Spleen (tissue), 11 donors: ENCODE data around the gene SORCS2. TPM values are rescaled to one million over a fixed set of nuclear protein-coding genes. Genes with fewer than 3 reads are reported as not detected.

Experiments
- DNase-seq: peaks from one replicate; pipeline ENCODE4 v3.0.0-alpha.2; 2020
- H3K27ac ChIP-seq, 8 donors: fragments of 200-600 bp; sonication (generic) in 7 of 8; 1 replicate in 4 of 8; 2 replicates in 4 of 8; pipeline versions ENCODE4 v1.5.0 to v1.8.0; 2016 to 2021; ENCODE audit warnings: inconsistent platforms in 4 of 8, mild to moderate bottlenecking in 4 of 8, moderate library complexity in 1 of 8
- H3K27me3 ChIP-seq, 7 donors: fragments of 200-600 bp; sonication (generic) in 6 of 7; replicated peaks in 1 of 7; 1 replicate in 4 of 7; 2 replicates in 3 of 7; pipeline versions ENCODE4 v1.5.0 to v1.8.0; 2016 to 2021; ENCODE audit warnings: inconsistent platforms in 3 of 7, mild to moderate bottlenecking in 1 of 7
- H3K36me3 ChIP-seq, 6 donors: fragments of 200-600 bp; sonication (generic) in 5 of 6; 1 replicate in 4 of 6; 2 replicates in 2 of 6; pipeline versions ENCODE4 v1.5.0 to v1.8.0; 2016 to 2021; ENCODE audit warnings: inconsistent platforms in 2 of 6
- H3K4me1 ChIP-seq, 6 donors: fragments of 200-600 bp; sonication (generic) in 5 of 6; 1 replicate in 3 of 6; 2 replicates in 3 of 6; pipeline versions ENCODE4 v1.5.0 to v1.8.0; 2016 to 2021; ENCODE audit warnings: inconsistent platforms in 3 of 6
- H3K4me3 ChIP-seq, 8 donors: fragments of 200-600 bp; sonication (generic) in 7 of 8; 1 replicate in 4 of 8; 2 replicates in 4 of 8; pipeline versions ENCODE4 v1.5.0 to v1.8.0; 2016 to 2021; ENCODE audit warnings: inconsistent platforms in 4 of 8, mild to moderate bottlenecking in 4 of 8, moderate library complexity in 2 of 8
- H3K9me3 ChIP-seq, 8 donors: fragments of 200-600 bp; sonication (generic) in 7 of 8; 1 replicate in 4 of 8; 2 replicates in 4 of 8; pipeline versions ENCODE4 v1.5.0 to v1.8.0; 2016 to 2021; ENCODE audit warnings: inconsistent platforms in 4 of 8
- CTCF ChIP-seq, 11 experiments: fragments of 200-600 bp in 7 of 11; fragments of 450-650 bp in 4 of 11; sonication (generic) in 4 of 11; IDR thresholded peaks in 8 of 11; conservative IDR thresholded peaks in 3 of 11; 1 replicate in 7 of 11; 2 replicates in 4 of 11; pipeline versions ENCODE4 v1.4.0 to v1.8.0; 2016 to 2021; ENCODE audit warnings: antibody characterized with exemption in 11 of 11, inconsistent platforms in 4 of 11, mild to moderate bottlenecking in 1 of 11
- POLR2A ChIP-seq, 3 donors: fragments of 450-650 bp; IDR thresholded peaks; one replicate each; pipeline ENCODE4 v1.5.1; 2017; ENCODE audit warnings: antibody characterized with exemption in 3 of 3, mild to moderate bottlenecking in 1 of 3
- POLR2AphosphoS5 ChIP-seq, 3 donors: sonication (generic); formaldehyde crosslinking; IDR thresholded peaks; one replicate each; pipeline ENCODE4 v1.5.1; 2017; ENCODE audit warnings: antibody characterized with exemption in 3 of 3
- WGBS, 5 donors: extraction: QIAGEN DNeasy Blood & Tissue Kit in 3 of 5; methylation state at CpG; one replicate each; pipeline versions ENCODE4 v1.1.5 to v1.1.7; 2013 to 2018; 5-methylcytosine and 5-hydroxymethylcytosine counted together
- intact Hi-C: fragments of 100-400 bp; cut with DNase I; formaldehyde crosslinking; loops from one replicate; pipeline ENCODE4 v1.15.0; 2023; ENCODE audit warnings: low total_unique reads
- polyA plus RNA-seq, 3 donors: library from polyadenylated mRNA; stranded (reverse); fragments of 200-250 nt; gene quantifications; one replicate each; pipeline ENCODE4 v1.2.1, GENCODE V29; 2013
- total RNA-seq, 7 donors: library from RNA; depleted of rRNA in 3 of 7; stranded (reverse); fragments of >200 nt in 3 of 7; fragmentation: NEBNext Ultra II Directional in 4 of 7; extraction: Animal tissue kit (Norgen Biotek cat#: 25700) in 4 of 7; gene quantifications; one replicate each; pipeline versions ENCODE4 v1.1.0 to v1.2.1, GENCODE V29; 2016 to 2021
- donor health status: healthy with polysubstance abuse.
- donor health status: DM: no; HTN: no; CAD: no; lungs with moderate emphysema.
- donor health status: DM: no; HTN: no; CAD: no.
- donor health status: Bipolar disorder and iron deficiency.
- donor health status: healthy.
- donor health status: DM: no; HTN: no; CAD: no.
- donor health status: DM: yes; HTN: yes; CAD: no.

The SORCS2 gene
- total and polyA plus RNA-seq, 10 donors = 0.33 to 1.6 (median 0.60) TPM

- H3K4me3 ChIP-seq = no peak overlapping the region
- intact Hi-C loops = no loop called here
- H3K9me3 ChIP-seq = no peaks in the 10 kb centered on the region
- peak overlapping the region in 3 of 8 donors; percentile 40 to 58 (median 43) for H3K27ac ChIP-seq
- peaks cover 7 to 71% (median 33%) of the 10 kb centered on the region in 6 donors for H3K4me1 ChIP-seq
- DNase-seq = peak; percentile 67
- 39 to 69% (median 66%) methylated on average over 2 to 3 of the region's 3 CpGs for WGBS, 5 donors
- H3K36me3 ChIP-seq = no peaks in the 10 kb centered on the region
- H3K27me3 ChIP-seq = peaks cover 0 to 64% (median 7%) of the 10 kb centered on the region in 7 donors
- TF ChIP-seq POLR2AphosphoS5 (IDR thresholded peaks at IDR 0.05) (no peak), CTCF (IDR thresholded peaks at IDR 0.05 in 8 of 11, conservative IDR thresholded peaks at IDR 0.05 in 3 of 11) (no peak), POLR2A (IDR thresholded peaks at IDR 0.05) (no peak)
Measured at GRCh38 chr4:7652906-7653305, 460.6 kb downstream of the SORCS2 start.

GRCh38 chr4:7653510-7654369, 461.4 kb downstream of the SORCS2 start:
- Histone ChIP-seq H3K27ac (peak overlapping the region in 2 of 8 donors; percentile 28 to 33), H3K36me3 (no peaks in the 10 kb centered on the region), H3K9me3 (no peaks in the 10 kb centered on the region), H3K4me3 (peak overlapping the region in 1 of 8 donors; percentile 1), H3K27me3 (peaks cover 0 to 64% (median 7%) of the 10 kb centered on the region in 7 donors), H3K4me1 (peaks cover 7 to 62% (median 27%) of the 10 kb centered on the region in 6 donors)
- 69 to 78% (median 74%) methylated on average over 22 to 23 of the region's 23 CpGs for WGBS, 5 donors
- peak; percentile 74 for DNase-seq
- intact Hi-C loops = no loop called here
- TF ChIP-seq CTCF (IDR thresholded peaks at IDR 0.05 in 8 of 11, conservative IDR thresholded peaks at IDR 0.05 in 3 of 11) (no peak), POLR2A (IDR thresholded peaks at IDR 0.05) (no peak), POLR2AphosphoS5 (IDR thresholded peaks at IDR 0.05) (no peak)

GRCh38 chr4:7654550-7655445, 462.5 kb downstream of the SORCS2 start:
- no peak overlapping the region for H3K27ac ChIP-seq
- DNase-seq = peak; percentile 71
- TF ChIP-seq POLR2AphosphoS5 (IDR thresholded peaks at IDR 0.05) (no peak), POLR2A (IDR thresholded peaks at IDR 0.05) (no peak), CTCF (IDR thresholded peaks at IDR 0.05 in 8 of 11, conservative IDR thresholded peaks at IDR 0.05 in 3 of 11) (no peak)
- H3K4me1 ChIP-seq = peaks cover 5 to 52% (median 16%) of the 10 kb centered on the region in 6 donors
- peaks cover 0 to 64% (median 7%) of the 10 kb centered on the region in 7 donors for H3K27me3 ChIP-seq
- H3K9me3 ChIP-seq = no peaks in the 10 kb centered on the region
- WGBS, 5 donors = 73 to 84% (median 76%) methylated on average over 20 to 25 of the region's 25 CpGs
- no peaks in the 10 kb centered on the region for H3K36me3 ChIP-seq
- H3K4me3 ChIP-seq = no peak overlapping the region
- intact Hi-C loops = no loop called here
